Heart right ventricle (tissue), 16 donors: ENCODE results near the gene MGAT5B. TPM values are rescaled to one million over a fixed set of nuclear protein-coding genes. Genes with fewer than 3 reads are reported as not detected.

Experiments
- ATAC-seq, 8 donors: fragments of 200-7000 bp; cut with Tn5 transposase; one replicate each; pipeline ENCODE4 v1.9.1; 2020; ENCODE audit warnings: mild to moderate bottlenecking in 8 of 8, moderate library complexity in 8 of 8, moderate number of reproducible peaks in 1 of 8
- DNase-seq, 2 donors: peaks; one replicate each; pipeline ENCODE4 v3.0.0-alpha.2; 2020
- H3K27ac ChIP-seq, 10 donors: fragments of 200-600 bp; sonication (generic) in 2 of 10; one replicate each; pipeline versions ENCODE4 v1.5.0 to v1.8.0; 2020 to 2022; ENCODE audit warnings: mild to moderate bottlenecking in 3 of 10
- H3K27me3 ChIP-seq, 7 donors: fragments of 200-600 bp; one replicate each; pipeline ENCODE4 v1.8.0; 2021 to 2022; ENCODE audit warnings: mild to moderate bottlenecking in 2 of 7
- H3K36me3 ChIP-seq, 9 donors: fragments of 200-600 bp; sonication (generic) in 1 of 9; one replicate each; pipeline versions ENCODE4 v1.5.0 to v1.8.0; 2020 to 2022; ENCODE audit warnings: mild to moderate bottlenecking in 2 of 9
- H3K4me1 ChIP-seq, 9 donors: fragments of 200-600 bp; sonication (generic) in 1 of 9; one replicate each; pipeline versions ENCODE4 v1.5.0 to v1.8.0; 2020 to 2022; ENCODE audit warnings: mild to moderate bottlenecking in 4 of 9
- H3K4me3 ChIP-seq, 10 donors: fragments of 200-600 bp; sonication (generic) in 2 of 10; one replicate each; pipeline versions ENCODE4 v1.5.0 to v1.8.0; 2020 to 2022; ENCODE audit warnings: mild to moderate bottlenecking in 7 of 10, moderate library complexity in 2 of 10
- H3K9me3 ChIP-seq, 11 donors: fragments of 200-600 bp in 10 of 11; sonication (generic) in 2 of 11; one replicate each; pipeline versions ENCODE4 v1.5.0 to v1.8.0; 2013 to 2022; ENCODE audit warnings: mild to moderate bottlenecking in 2 of 11, control low read depth in 1 of 11, moderate library complexity in 1 of 11
- CTCF ChIP-seq, 9 donors: fragments of 200-600 bp; sonication (generic) in 2 of 9; IDR thresholded peaks; one replicate each; pipeline versions ENCODE4 v1.5.0 to v1.8.0; 2021 to 2022; ENCODE audit warnings: antibody characterized with exemption in 9 of 9, mild to moderate bottlenecking in 5 of 9, moderate library complexity in 1 of 9
- WGBS, 2 donors: extraction: QIAGEN DNeasy Blood & Tissue Kit; methylation state at CpG; one replicate each; pipeline ENCODE4 v1.1.7; 2013; ENCODE audit warnings: inconsistent platforms in 1 of 2; 5-methylcytosine and 5-hydroxymethylcytosine counted together
- intact Hi-C, 10 donors: fragments of 100-400 bp; cut with DNase I; formaldehyde crosslinking; loops; one replicate each; pipeline versions ENCODE4 v1.11.1 to v1.14.2; 2022
- polyA plus RNA-seq, 2 donors: library from polyadenylated mRNA; stranded (reverse); fragments of 200-250 nt; gene quantifications; one replicate each; pipeline ENCODE4 v1.2.3, GENCODE V29; 2013
- total RNA-seq, 10 donors: library from RNA; stranded (reverse); fragmentation: NEBNext Ultra II Directional in 3 of 10; extraction: Animal tissue kit (Norgen Biotek cat#: 25700) in 3 of 10; gene quantifications; one replicate each; pipeline versions ENCODE4 v1.2.1 to v1.2.4, GENCODE V29; 2021 to 2023
- donor health status: Arrhythmogenic right ventricular cardiomyopathy.
- donor health status: ischemic (EF 13 %, LVEDD 7.1; RV severe dilation, severe dysfunction).
- donor health status: healthy with polysubstance abuse.
- donor health status: DM: no; HTN: yes; CAD: no.
- donor health status: DM: no; HTN: no; CAD: no.
- donor health status: ischemic (EF 25% LVEDD 6.9; RV normal size, moderate dysfunction).
- donor health status: ischemic (EF 25% LVEDD 5.7; RV mildly dilated, moderate dysfunction).
- donor health status: healthy.
- donor health status: DM: yes; HTN: yes; CAD: no.
- donor health status: Ischemic cardiomyopathy.
- donor health status: ischemic (EF 35%, LVEDD 5.7; RV mildly dilated, moderate dysfunction).
- donor health status: nonischemic (EF 11% LVEDD 7.7; RV severe dilation, severe dysfunction).
- donor health status: DM: yes; HTN: yes; CAD: no.
- donor health status: PGD.
- donor health status: ischemic (EF 29% LVEDD 5.4; RV normal size, mild dysfunction).
- donor health status: nonischemic (EF 23%, LVEDD 6.1; RV moderate dilation, normal function).

The MGAT5B gene
- total and polyA plus RNA-seq, 12 donors: 0.09 to 0.29 (median 0.13) TPM; not detected in 8

- H3K9me3 ChIP-seq: no peaks in the 10 kb centered on the region
- no peak for TF ChIP-seq CTCF (IDR thresholded peaks at IDR 0.05)
- no peaks in the 10 kb centered on the region for H3K36me3 ChIP-seq
- H3K27me3 ChIP-seq: peaks cover 0 to 24% (median 14%) of the 10 kb centered on the region in 7 donors
- 92% methylated on average over 12 of the region's 12 CpGs for WGBS, 2 donors
- intact Hi-C loops: loop anchor here in 3 of 10 donors (10.0 kb wide), 2 partner anchors 382 to 392 kb away; no protein-coding TSS in a partner anchor
- no peak overlapping the region for H3K27ac ChIP-seq
- peaks cover 0 to 3% (median 0%) of the 10 kb centered on the region in 9 donors for H3K4me1 ChIP-seq
- DNase-seq (no peak), ATAC-seq (no peak)
- H3K4me3 ChIP-seq: no peak overlapping the region
Measured at GRCh38 chr17:76862494-76862893, 5.7 kb upstream of the MGAT5B start.

- no peak for DNase-seq
- Histone ChIP-seq H3K9me3 (no peaks in the 10 kb centered on the region), H3K4me3 (no peak overlapping the region), H3K4me1 (peaks cover 0 to 12% (median 7%) of the 10 kb centered on the region in 9 donors), H3K36me3 (no peaks in the 10 kb centered on the region), H3K27me3 (peaks cover 4 to 32% (median 26%) of the 10 kb centered on the region in 7 donors), H3K27ac (no peak overlapping the region)
- no peak for TF ChIP-seq CTCF (IDR thresholded peaks at IDR 0.05)
- no peak for ATAC-seq
- WGBS, 2 donors: 82 to 84% methylated on average over 7 of the region's 7 CpGs
- intact Hi-C loops: loop anchor here in 4 of 10 donors (2.0 to 10.0 kb wide), 3 partner anchors 193 to 391 kb away; no protein-coding TSS in a partner anchor
Measured at GRCh38 chr17:76864024-76864423, 4.2 kb upstream of the MGAT5B start.

GRCh38 chr17:76865174-76865573 is 3.0 kb upstream of the MGAT5B start:
- H3K4me1 ChIP-seq: peaks cover 0 to 19% (median 16%) of the 10 kb centered on the region in 9 donors

GRCh38 chr17:76866203-76866602 is 2.0 kb upstream of the MGAT5B start:
- Histone ChIP-seq H3K27me3 (peaks cover 16 to 53% (median 48%) of the 10 kb centered on the region in 7 donors), H3K36me3 (no peaks in the 10 kb centered on the region), H3K4me3 (no peak overlapping the region), H3K9me3 (no peaks in the 10 kb centered on the region), H3K27ac (no peak overlapping the region), H3K4me1 (peaks cover 0 to 19% (median 16%) of the 10 kb centered on the region in 9 donors)
- no peak for DNase-seq
- no peak for TF ChIP-seq CTCF (IDR thresholded peaks at IDR 0.05)
- WGBS, 2 donors: 89 to 100% methylated on average over 5 of the region's 5 CpGs
- intact Hi-C loops: loop anchor here in 6 of 10 donors (2.0 to 10.0 kb wide), 6 partner anchors 186 to 389 kb away; no protein-coding TSS in a partner anchor
- no peak for ATAC-seq

More at GRCh38 chr17:76865174-76865573, 3.0 kb upstream of the MGAT5B start:
- no peak overlapping the region for H3K4me3 ChIP-seq
- H3K36me3 ChIP-seq: no peaks in the 10 kb centered on the region
- DNase-seq (no peak), ATAC-seq (no peak)
- TF ChIP-seq CTCF (IDR thresholded peaks at IDR 0.05): no peak
- no peaks in the 10 kb centered on the region for H3K9me3 ChIP-seq
- intact Hi-C loops: loop anchor here in 7 of 10 donors (2.0 to 10.0 kb wide), 6 partner anchors 187 to 390 kb away; no protein-coding TSS in a partner anchor
- H3K27me3 ChIP-seq: peaks cover 16 to 43% (median 37%) of the 10 kb centered on the region in 7 donors
- WGBS, 2 donors: 90% methylated on average over 10 of the region's 10 CpGs
- H3K27ac ChIP-seq: no peak overlapping the region
